Measurements from ENCODE around the gene TPPP.

DNA sequence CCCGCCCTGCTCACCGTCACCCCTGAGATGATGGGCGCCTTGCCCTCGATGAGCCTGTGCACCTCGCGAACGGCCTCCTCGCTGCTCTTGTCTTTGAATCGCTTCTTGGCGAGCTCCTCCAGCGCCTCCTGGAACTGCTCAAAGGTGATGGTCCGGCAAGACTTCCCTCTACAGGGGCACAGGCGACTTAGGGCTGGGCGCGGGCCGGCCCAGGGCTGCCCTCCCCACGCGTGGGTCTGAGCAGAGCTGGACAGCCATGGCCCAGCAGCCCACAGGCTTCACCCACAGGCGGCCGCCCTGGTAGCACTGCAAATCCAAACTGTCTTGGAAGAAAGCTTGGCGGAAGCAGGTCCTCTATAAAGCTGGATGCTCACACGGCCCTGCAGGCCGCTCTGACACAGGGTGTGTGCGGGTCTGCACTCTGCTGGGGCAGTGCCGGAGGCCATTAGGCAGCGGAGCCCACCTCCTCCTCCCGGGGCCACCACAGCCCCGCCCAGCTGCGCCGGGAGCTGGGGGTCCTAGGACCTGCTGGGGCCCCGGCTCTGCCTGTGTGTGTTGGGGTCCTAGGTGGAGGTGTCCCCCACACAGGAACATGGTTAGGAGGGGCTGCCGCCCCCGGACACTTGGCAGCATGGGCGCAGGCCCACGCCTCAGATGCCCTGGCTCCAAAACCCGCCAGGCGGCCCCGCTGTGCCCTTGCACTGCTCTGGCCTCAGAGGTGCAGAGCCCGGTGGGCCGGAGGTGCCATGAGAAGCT lies 27.0 kb downstream of the TPPP start:
- TF ChIP-seq POLR2A (IDR thresholded peaks at IDR 0.05; ENCODE audit: low read depth, low read length): no peak
- TF ChIP-seq, protein P1, sequence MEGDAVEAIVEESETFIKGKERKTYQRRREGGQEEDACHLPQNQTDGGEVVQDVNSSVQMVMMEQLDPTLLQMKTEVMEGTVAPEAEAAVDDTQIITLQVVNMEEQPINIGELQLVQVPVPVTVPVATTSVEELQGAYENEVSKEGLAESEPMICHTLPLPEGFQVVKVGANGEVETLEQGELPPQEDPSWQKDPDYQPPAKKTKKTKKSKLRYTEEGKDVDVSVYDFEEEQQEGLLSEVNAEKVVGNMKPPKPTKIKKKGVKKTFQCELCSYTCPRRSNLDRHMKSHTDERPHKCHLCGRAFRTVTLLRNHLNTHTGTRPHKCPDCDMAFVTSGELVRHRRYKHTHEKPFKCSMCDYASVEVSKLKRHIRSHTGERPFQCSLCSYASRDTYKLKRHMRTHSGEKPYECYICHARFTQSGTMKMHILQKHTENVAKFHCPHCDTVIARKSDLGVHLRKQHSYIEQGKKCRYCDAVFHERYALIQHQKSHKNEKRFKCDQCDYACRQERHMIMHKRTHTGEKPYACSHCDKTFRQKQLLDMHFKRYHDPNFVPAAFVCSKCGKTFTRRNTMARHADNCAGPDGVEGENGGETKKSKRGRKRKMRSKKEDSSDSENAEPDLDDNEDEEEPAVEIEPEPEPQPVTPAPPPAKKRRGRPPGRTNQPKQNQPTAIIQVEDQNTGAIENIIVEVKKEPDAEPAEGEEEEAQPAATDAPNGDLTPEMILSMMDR (IDR thresholded peaks at IDR 0.05; ENCODE audit: extremely low read depth in 1 of 2, insufficient read depth in 1 of 2, low read depth in 1 of 2, low read length in 2 of 2): no peak
- no peak for TF ChIP-seq EZH2 (IDR thresholded peaks at IDR 0.05; ENCODE audit: borderline replicate concordance, low read depth, low read length, severe bottlenecking)
- no peak for TF ChIP-seq POLR2AphosphoS5 (IDR thresholded peaks at IDR 0.05; ENCODE audit: insufficient read depth, low read depth, low read length)
- TF ChIP-seq MAX (IDR thresholded peaks at IDR 0.05; ENCODE audit: insufficient read depth, insufficient read length): no peak
- TF ChIP-seq MYC (IDR thresholded peaks at IDR 0.05; ENCODE audit: low read depth, low read length): no peak
- no peak for TF ChIP-seq JUN (IDR thresholded peaks at IDR 0.05; ENCODE audit: borderline replicate concordance, insufficient read depth, insufficient read length, low read depth)
- TF ChIP-seq GATA2 (IDR thresholded peaks at IDR 0.05; ENCODE audit: insufficient read depth, insufficient read length, low read depth, low read length): no peak
- no peak for TF ChIP-seq FOS (IDR thresholded peaks at IDR 0.05; ENCODE audit: borderline replicate concordance, insufficient read depth, low read length)
